Body of pancreas (tissue), 4 donors: ENCODE measurements around the gene CSF1R.

Experiments
- POLR2A ChIP-seq, 3 donors: fragments of 450-650 bp; IDR thresholded peaks; one replicate each; pipeline ENCODE4 v1.6.1; 2016; ENCODE audit warnings: antibody characterized with exemption in 3 of 3, mild to moderate bottlenecking in 2 of 3
- TF ChIP-seq, protein P1 (sequence below), 7 experiments: fragments of 450-650 bp in 4 of 7; fragments of 200-600 bp in 3 of 7; sonication (generic) in 3 of 7; IDR thresholded peaks; one replicate each; pipeline ENCODE4 v1.5.1; 2016 to 2019; ENCODE audit warnings: antibody characterized with exemption in 7 of 7

DNA sequence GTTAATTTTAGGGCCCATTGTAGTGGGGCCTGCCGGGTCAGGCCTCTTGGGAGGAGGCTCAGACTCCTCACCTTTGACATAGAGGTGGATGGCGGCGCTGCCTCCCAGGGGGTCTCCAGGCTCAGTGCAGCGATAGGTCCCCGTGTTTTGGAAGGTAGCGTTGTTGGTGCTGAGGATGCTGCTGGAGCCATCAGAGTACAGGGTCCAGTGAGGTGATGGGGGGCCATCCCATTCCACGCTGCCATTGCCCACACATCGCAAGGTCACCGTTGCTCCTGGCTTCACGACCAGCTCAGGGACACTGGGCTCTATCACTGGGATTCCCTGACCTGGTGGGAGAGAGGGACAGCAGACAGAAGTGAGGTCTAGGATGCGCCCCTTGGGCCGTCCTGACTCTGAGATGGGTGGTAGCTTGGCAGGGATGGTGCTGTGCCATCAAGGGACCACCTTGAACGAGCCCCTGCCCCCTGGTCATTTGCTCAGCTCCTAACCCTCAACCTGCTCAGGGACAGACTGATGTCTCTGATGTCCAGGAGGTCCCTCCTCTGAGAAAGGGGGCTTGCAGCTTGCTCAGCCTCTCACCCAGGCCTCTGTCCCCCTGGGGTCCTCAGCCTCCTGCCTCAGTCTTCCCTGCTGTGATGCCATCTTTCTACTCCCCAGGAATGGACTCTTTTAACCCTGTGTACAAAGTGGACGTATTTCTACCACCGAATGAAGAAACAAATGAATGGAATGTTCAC, 5.5 kb downstream of the CSF1R start:
- TF ChIP-seq, protein P1, sequence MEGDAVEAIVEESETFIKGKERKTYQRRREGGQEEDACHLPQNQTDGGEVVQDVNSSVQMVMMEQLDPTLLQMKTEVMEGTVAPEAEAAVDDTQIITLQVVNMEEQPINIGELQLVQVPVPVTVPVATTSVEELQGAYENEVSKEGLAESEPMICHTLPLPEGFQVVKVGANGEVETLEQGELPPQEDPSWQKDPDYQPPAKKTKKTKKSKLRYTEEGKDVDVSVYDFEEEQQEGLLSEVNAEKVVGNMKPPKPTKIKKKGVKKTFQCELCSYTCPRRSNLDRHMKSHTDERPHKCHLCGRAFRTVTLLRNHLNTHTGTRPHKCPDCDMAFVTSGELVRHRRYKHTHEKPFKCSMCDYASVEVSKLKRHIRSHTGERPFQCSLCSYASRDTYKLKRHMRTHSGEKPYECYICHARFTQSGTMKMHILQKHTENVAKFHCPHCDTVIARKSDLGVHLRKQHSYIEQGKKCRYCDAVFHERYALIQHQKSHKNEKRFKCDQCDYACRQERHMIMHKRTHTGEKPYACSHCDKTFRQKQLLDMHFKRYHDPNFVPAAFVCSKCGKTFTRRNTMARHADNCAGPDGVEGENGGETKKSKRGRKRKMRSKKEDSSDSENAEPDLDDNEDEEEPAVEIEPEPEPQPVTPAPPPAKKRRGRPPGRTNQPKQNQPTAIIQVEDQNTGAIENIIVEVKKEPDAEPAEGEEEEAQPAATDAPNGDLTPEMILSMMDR (IDR thresholded peaks at IDR 0.05): no peak
- no peak for TF ChIP-seq POLR2A (IDR thresholded peaks at IDR 0.05)
